Astrocyte (in vitro differentiated cells and primary cell): ENCODE data around the gene CRACR2A. TPM values are rescaled to one million over a fixed set of nuclear protein-coding genes. Genes with fewer than 3 reads are reported as not detected.

ENCODE experiments used
- DNase-seq: peaks from one replicate; pipeline ENCODE4 v3.0.0-alpha.2; 2010; ENCODE audit warnings: low read depth
- FAIRE-seq: peaks from 2 replicates; lab custom pipeline; 2011; peaks lifted over from hg19 to GRCh38; lab: Jason Lieb, UNC
- H2AFZ ChIP-seq: 2 replicates; pipeline ENCODE4 v1.6.0; 2012; ENCODE audit warnings: low read depth, low read length, inconsistent platforms
- H3K27ac ChIP-seq: 2 replicates; pipeline ENCODE4 v1.5.1; 2011; ENCODE audit warnings: low read depth, low read length, inconsistent platforms
- H3K27me3 ChIP-seq: 2 replicates; pipeline ENCODE4 v1.6.0; 2011; ENCODE audit warnings: low read length, inconsistent platforms; ENCODE audit not compliant: insufficient read depth
- H3K36me3 ChIP-seq: 2 replicates; pipeline ENCODE4 v1.5.1; 2011; ENCODE audit warnings: low read length, inconsistent platforms; ENCODE audit not compliant: insufficient read depth
- H3K4me1 ChIP-seq: 2 replicates; pipeline ENCODE4 v1.5.1; 2011; ENCODE audit warnings: low read length, inconsistent platforms; ENCODE audit not compliant: insufficient read depth
- H3K4me2 ChIP-seq: 2 replicates; pipeline ENCODE4 v1.6.0; 2012; ENCODE audit warnings: low read length, inconsistent platforms
- H3K4me3 ChIP-seq: 2 replicates; pipeline ENCODE4 v1.5.1; 2011; ENCODE audit warnings: low read depth, mild to moderate bottlenecking, low read length, inconsistent platforms; ENCODE audit not compliant: insufficient read depth
- H3K79me2 ChIP-seq: 2 replicates; pipeline ENCODE4 v1.6.0; 2012; ENCODE audit warnings: mild to moderate bottlenecking, low read length, inconsistent platforms; ENCODE audit not compliant: insufficient read depth
- H3K9ac ChIP-seq: 2 replicates; pipeline ENCODE4 v1.6.0; 2012; ENCODE audit warnings: mild to moderate bottlenecking, low read length, inconsistent platforms
- H3K9me3 ChIP-seq: 2 replicates; pipeline ENCODE4 v1.5.1; 2012; ENCODE audit warnings: low read depth, mild to moderate bottlenecking, low read length, inconsistent platforms; ENCODE audit not compliant: insufficient read depth
- H4K20me1 ChIP-seq: 2 replicates; pipeline ENCODE4 v1.6.0; 2012; ENCODE audit warnings: low read length, inconsistent platforms; ENCODE audit not compliant: insufficient read depth
- H3K27ac Mint-ChIP-seq: one replicate; pipeline ENCODE4 v1.8.0; 2021; ENCODE audit warnings: mild to moderate bottlenecking, mixed read lengths; ENCODE audit not compliant: unreplicated experiment
- H3K27me3 Mint-ChIP-seq: one replicate; pipeline ENCODE4 v1.8.0; 2021; ENCODE audit warnings: low read depth, mixed read lengths; ENCODE audit not compliant: unreplicated experiment
- H3K36me3 Mint-ChIP-seq: one replicate; pipeline ENCODE4 v1.8.0; 2021; ENCODE audit warnings: low read depth, mixed read lengths; ENCODE audit not compliant: unreplicated experiment
- H3K4me1 Mint-ChIP-seq: one replicate; pipeline ENCODE4 v1.8.0; 2021; ENCODE audit warnings: low read depth, mixed read lengths; ENCODE audit not compliant: unreplicated experiment
- H3K4me3 Mint-ChIP-seq: one replicate; pipeline ENCODE4 v1.8.0; 2021; ENCODE audit warnings: mild to moderate bottlenecking, moderate library complexity, mixed read lengths; ENCODE audit not compliant: unreplicated experiment
- H3K9me3 Mint-ChIP-seq: one replicate; pipeline ENCODE4 v1.8.0; 2021; ENCODE audit warnings: mild to moderate bottlenecking, mixed read lengths; ENCODE audit not compliant: unreplicated experiment
- EZH2 ChIP-seq: IDR thresholded peaks from 2 replicates; pipeline ENCODE4 v1.6.1; 2012; ENCODE audit warnings: mild to moderate bottlenecking, low read length, inconsistent platforms; ENCODE audit not compliant: insufficient read depth
- total RNA-seq: library from RNA; stranded (reverse); gene quantifications from 2 replicates; pipeline ENCODE4 v1.2.1, GENCODE V29; 2021
- TF ChIP-seq, protein P1 (sequence below): IDR thresholded peaks from 2 replicates; pipeline ENCODE4 v1.5.1; 2011; ENCODE audit warnings: low read depth, mild to moderate bottlenecking, inconsistent platforms, low read length, moderate library complexity; ENCODE audit not compliant: insufficient read depth

The CRACR2A gene
- total RNA-seq, 1 donor from 2014 or later: 1.5 TPM

DNA sequence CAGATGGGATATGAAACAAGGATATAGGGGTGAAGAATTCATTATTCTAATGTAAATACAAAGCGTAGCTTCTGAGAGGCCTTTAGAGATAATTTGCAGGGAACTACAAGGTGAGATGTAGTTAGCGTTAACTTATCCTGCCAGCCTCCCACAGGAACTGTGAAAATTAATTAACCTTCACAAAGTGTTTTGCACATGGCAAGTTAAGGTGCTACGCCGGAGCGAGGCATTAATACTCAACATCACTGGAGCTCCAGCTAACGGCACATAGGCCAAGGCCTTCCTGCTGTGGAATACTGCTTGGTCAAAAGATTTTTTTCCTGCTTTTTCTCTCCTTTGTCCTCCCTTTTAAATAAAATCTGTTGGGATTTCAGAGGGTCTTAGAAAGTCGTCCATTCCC lies 86.5 kb downstream of the CRACR2A start:
- Histone ChIP-seq H3K27me3 (no peaks in the 10 kb centered on the region), H3K36me3 (no peaks in the 10 kb centered on the region), H3K4me3 (no peak overlapping the region), H3K9ac (no peak overlapping the region), H3K27ac (no peak overlapping the region), H4K20me1 (no peaks in the 10 kb centered on the region), H3K79me2 (no peaks in the 10 kb centered on the region), H3K4me2 (no peak overlapping the region), H3K9me3 (no peaks in the 10 kb centered on the region), H3K4me1 (no peaks in the 10 kb centered on the region), H2AFZ (no peak overlapping the region)
- H3K27ac Mint-ChIP-seq: no peak overlapping the region
- DNase-seq (no peak), FAIRE-seq (no peak)
- no peak overlapping the region for H3K4me3 Mint-ChIP-seq
- H3K36me3 Mint-ChIP-seq: no peaks in the 10 kb centered on the region
- peaks cover 47% of the 10 kb centered on the region for H3K27me3 Mint-ChIP-seq
- H3K4me1 Mint-ChIP-seq: peaks cover 9% of the 10 kb centered on the region
- no peak for TF ChIP-seq EZH2
- TF ChIP-seq, protein P1, sequence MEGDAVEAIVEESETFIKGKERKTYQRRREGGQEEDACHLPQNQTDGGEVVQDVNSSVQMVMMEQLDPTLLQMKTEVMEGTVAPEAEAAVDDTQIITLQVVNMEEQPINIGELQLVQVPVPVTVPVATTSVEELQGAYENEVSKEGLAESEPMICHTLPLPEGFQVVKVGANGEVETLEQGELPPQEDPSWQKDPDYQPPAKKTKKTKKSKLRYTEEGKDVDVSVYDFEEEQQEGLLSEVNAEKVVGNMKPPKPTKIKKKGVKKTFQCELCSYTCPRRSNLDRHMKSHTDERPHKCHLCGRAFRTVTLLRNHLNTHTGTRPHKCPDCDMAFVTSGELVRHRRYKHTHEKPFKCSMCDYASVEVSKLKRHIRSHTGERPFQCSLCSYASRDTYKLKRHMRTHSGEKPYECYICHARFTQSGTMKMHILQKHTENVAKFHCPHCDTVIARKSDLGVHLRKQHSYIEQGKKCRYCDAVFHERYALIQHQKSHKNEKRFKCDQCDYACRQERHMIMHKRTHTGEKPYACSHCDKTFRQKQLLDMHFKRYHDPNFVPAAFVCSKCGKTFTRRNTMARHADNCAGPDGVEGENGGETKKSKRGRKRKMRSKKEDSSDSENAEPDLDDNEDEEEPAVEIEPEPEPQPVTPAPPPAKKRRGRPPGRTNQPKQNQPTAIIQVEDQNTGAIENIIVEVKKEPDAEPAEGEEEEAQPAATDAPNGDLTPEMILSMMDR: no peak
- H3K9me3 Mint-ChIP-seq: no peaks in the 10 kb centered on the region

DNA sequence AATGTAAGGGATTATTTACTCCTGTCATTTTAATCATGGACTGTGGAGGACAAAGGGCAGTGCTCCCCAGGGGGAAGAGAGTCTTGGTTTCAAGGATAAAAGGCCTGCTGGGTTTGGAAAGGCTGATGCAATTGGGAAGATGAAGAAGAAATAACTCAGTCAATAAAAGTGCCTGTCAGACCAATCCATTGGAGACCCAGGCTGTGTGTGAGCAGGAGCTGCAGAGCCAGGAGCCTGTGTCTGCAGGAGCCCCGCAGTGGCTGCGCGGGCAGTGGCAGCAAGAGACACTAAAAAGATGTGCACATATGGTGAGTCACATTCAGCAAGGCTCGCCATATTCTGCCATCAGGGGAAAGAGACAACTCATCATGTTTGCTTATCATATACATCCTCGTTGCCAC lies 90.4 kb downstream of the CRACR2A start:
- no peak overlapping the region for H3K27ac Mint-ChIP-seq
- H3K9me3 Mint-ChIP-seq: no peaks in the 10 kb centered on the region
- no peak for TF ChIP-seq EZH2
- TF ChIP-seq, protein P1: no peak
- H4K20me1 ChIP-seq: no peaks in the 10 kb centered on the region
- H3K4me2 ChIP-seq: no peak overlapping the region
- H3K4me3 ChIP-seq: no peak overlapping the region
- H3K27me3 Mint-ChIP-seq: peaks cover 63% of the 10 kb centered on the region
- peaks cover 5% of the 10 kb centered on the region for H3K36me3 Mint-ChIP-seq
- FAIRE-seq: no peak
- no peaks in the 10 kb centered on the region for H3K79me2 ChIP-seq
- H2AFZ ChIP-seq: no peak overlapping the region
- H3K27me3 ChIP-seq: no peaks in the 10 kb centered on the region
- H3K9ac ChIP-seq: no peak overlapping the region
- H3K9me3 ChIP-seq: no peaks in the 10 kb centered on the region
- H3K4me1 ChIP-seq: no peaks in the 10 kb centered on the region
- no peaks in the 10 kb centered on the region for H3K4me1 Mint-ChIP-seq
- no peak for DNase-seq
- no peak overlapping the region for H3K4me3 Mint-ChIP-seq
- no peak overlapping the region for H3K27ac ChIP-seq
- H3K36me3 ChIP-seq: no peaks in the 10 kb centered on the region

DNA sequence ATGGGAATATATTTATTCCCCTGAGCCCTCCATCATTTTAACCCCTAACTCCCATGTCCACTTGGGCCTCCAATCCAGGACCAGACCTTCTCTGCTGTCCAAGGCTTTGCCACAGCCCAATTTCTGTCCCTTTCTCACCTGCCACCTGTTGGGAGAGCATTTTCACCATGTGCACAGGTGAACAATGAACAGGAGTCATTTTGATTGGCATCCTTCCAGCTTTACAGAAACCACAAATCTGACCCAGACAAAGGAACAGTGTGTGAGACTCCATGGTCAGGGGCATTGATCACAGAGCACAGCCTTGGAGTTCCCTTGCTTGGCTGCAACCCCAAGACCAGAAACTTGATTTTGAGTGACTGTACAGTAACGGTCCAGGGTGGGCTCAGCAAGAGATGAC lies 91.9 kb downstream of the CRACR2A start:
- H3K36me3 Mint-ChIP-seq: peaks cover 5% of the 10 kb centered on the region
- no peak overlapping the region for H3K4me3 ChIP-seq
- no peaks in the 10 kb centered on the region for H3K27me3 ChIP-seq
- no peak for DNase-seq
- no peak overlapping the region for H3K4me3 Mint-ChIP-seq
- H3K4me1 Mint-ChIP-seq: no peaks in the 10 kb centered on the region
- H3K4me2 ChIP-seq: no peak overlapping the region
- no peak for FAIRE-seq
- no peaks in the 10 kb centered on the region for H3K9me3 Mint-ChIP-seq
- no peak overlapping the region for H3K27ac ChIP-seq
- no peaks in the 10 kb centered on the region for H3K9me3 ChIP-seq
- TF ChIP-seq, protein P1: no peak
- no peak for TF ChIP-seq EZH2
- H3K9ac ChIP-seq: no peak overlapping the region
- no peak overlapping the region for H3K27ac Mint-ChIP-seq
- H2AFZ ChIP-seq: no peak overlapping the region
- peaks cover 59% of the 10 kb centered on the region for H3K27me3 Mint-ChIP-seq
- H4K20me1 ChIP-seq: no peaks in the 10 kb centered on the region
- H3K36me3 ChIP-seq: no peaks in the 10 kb centered on the region
- H3K79me2 ChIP-seq: no peaks in the 10 kb centered on the region
- no peaks in the 10 kb centered on the region for H3K4me1 ChIP-seq
